ENCODE results near the gene RAB3GAP1.

DNA sequence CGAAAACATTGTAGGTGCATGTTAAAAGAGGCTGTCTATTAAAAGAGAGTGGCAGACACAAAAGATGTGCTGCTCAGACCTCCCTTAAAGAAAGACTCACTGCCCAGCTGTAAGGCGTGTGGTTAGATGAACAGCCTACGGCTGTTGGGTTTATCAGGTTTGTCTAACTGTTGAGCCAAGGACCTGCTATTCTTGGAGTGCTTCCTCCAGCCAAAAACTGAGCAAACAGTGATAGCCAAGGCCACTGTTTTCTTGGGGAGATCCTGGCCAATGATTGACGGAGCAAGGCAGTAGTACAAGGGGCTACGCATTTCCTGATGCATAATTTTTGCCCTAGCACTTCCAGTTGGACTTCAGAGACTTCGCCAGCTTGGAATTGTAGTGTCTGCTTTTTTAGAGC lies 1.4 kb upstream of the RAB3GAP1 start:
- TF ChIP-seq, protein P1, sequence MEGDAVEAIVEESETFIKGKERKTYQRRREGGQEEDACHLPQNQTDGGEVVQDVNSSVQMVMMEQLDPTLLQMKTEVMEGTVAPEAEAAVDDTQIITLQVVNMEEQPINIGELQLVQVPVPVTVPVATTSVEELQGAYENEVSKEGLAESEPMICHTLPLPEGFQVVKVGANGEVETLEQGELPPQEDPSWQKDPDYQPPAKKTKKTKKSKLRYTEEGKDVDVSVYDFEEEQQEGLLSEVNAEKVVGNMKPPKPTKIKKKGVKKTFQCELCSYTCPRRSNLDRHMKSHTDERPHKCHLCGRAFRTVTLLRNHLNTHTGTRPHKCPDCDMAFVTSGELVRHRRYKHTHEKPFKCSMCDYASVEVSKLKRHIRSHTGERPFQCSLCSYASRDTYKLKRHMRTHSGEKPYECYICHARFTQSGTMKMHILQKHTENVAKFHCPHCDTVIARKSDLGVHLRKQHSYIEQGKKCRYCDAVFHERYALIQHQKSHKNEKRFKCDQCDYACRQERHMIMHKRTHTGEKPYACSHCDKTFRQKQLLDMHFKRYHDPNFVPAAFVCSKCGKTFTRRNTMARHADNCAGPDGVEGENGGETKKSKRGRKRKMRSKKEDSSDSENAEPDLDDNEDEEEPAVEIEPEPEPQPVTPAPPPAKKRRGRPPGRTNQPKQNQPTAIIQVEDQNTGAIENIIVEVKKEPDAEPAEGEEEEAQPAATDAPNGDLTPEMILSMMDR (IDR thresholded peaks at IDR 0.05; ENCODE audit: low read length), result no peak
- no peak for TF ChIP-seq EZH2 (IDR thresholded peaks at IDR 0.05; ENCODE audit: borderline replicate concordance, low read length)

All from OCI-LY1 (cell line).